Suprapubic skin (tissue), 4 donors: ENCODE measurements around the gene NPAS3.

ENCODE experiments used
- CTCF ChIP-seq, 2 donors: fragments of 200-600 bp in 1 of 2; fragments of 450-650 bp in 1 of 2; sonication (generic) in 1 of 2; IDR thresholded peaks; one replicate each; pipeline ENCODE4 v1.5.1; 2016 to 2019; ENCODE audit warnings: antibody characterized with exemption in 2 of 2, mild to moderate bottlenecking in 1 of 2, moderate library complexity in 1 of 2
- EP300 ChIP-seq: sonication (generic); formaldehyde crosslinking; IDR thresholded peaks from one replicate; pipeline ENCODE4 v1.6.1; 2017; ENCODE audit warnings: antibody characterized with exemption
- POLR2A ChIP-seq, 2 donors: fragments of 450-650 bp; IDR thresholded peaks; one replicate each; pipeline ENCODE4 v1.6.1; 2017; ENCODE audit warnings: antibody characterized with exemption in 2 of 2, mild to moderate bottlenecking in 2 of 2, moderate library complexity in 2 of 2
- POLR2AphosphoS5 ChIP-seq, 3 donors: sonication (generic); formaldehyde crosslinking; IDR thresholded peaks; one replicate each; pipeline ENCODE4 v1.6.1; 2017; ENCODE audit warnings: antibody characterized with exemption in 3 of 3

- TF ChIP-seq CTCF (IDR thresholded peaks at IDR 0.05), result no peak
- TF ChIP-seq POLR2A (IDR thresholded peaks at IDR 0.05), result no peak
- TF ChIP-seq EP300, result no peak
- no peak for TF ChIP-seq POLR2AphosphoS5 (IDR thresholded peaks at IDR 0.05)
Measured at GRCh38 chr14:33850826-33851225, 912.1 kb downstream of the NPAS3 start.
